Measurements from ENCODE around the gene CMTM8. TPM values are rescaled to one million over a fixed set of nuclear protein-coding genes. Genes with fewer than 3 reads are reported as not detected.
A peak's percentile ranks its signal among the peaks of the same experiment; 100 is the strongest.

Gene CMTM8
- total and polyA plus RNA-seq, 4 donors, result 15.2 to 24.5 (median 16.8) TPM

- 68 to 82% methylated on average over 10 of the region's 10 CpGs for WGBS, 2 donors
- TF ChIP-seq CTCF (IDR thresholded peaks at IDR 0.05; ENCODE audit: control extremely low read depth, extremely low read depth), result no peak
- H3K4me3 ChIP-seq, result no peak overlapping the region
- no peaks in the 10 kb centered on the region for H3K27me3 ChIP-seq (ENCODE audit: control insufficient read depth in 3 of 3, insufficient read depth in 3 of 3, low read length in 2 of 3)
- ATAC-seq (ENCODE audit: insufficient read depth, low FRiP score) (no peak), DNase-seq (no peak)
- H3K36me3 ChIP-seq (ENCODE audit: control insufficient read depth in 4 of 4, insufficient read depth in 4 of 4, low read length in 4 of 4), result peaks cover 0 to 1% (median 0%) of the 10 kb centered on the region in 4 donors
- H3K9ac ChIP-seq (ENCODE audit: insufficient read depth in 1 of 2, low read length in 2 of 2), result no peak overlapping the region
- peaks cover 0 to 16% (median 11%) of the 10 kb centered on the region in 5 donors for H3K4me1 ChIP-seq (ENCODE audit: control insufficient read depth in 5 of 5, insufficient read depth in 5 of 5, low read length in 5 of 5)
- H3K9me3 ChIP-seq (ENCODE audit: control insufficient read depth in 4 of 4, insufficient read depth in 3 of 4, low read length in 3 of 4), result no peaks in the 10 kb centered on the region
- H3K27ac ChIP-seq (ENCODE audit: low read depth in 1 of 2, low read length in 1 of 2), result peak overlapping the region in 1 of 2 donors; percentile 69
These were observed 172.1 kb downstream of the CMTM8 start for GRCh38 chr3:32410367-32411246.

GRCh38 chr3:32411442-32411841 lies 173.0 kb downstream of the CMTM8 start:
- H3K9ac ChIP-seq (ENCODE audit: insufficient read depth in 1 of 2, low read length in 2 of 2), result no peak overlapping the region
- no peaks in the 10 kb centered on the region for H3K27me3 ChIP-seq (ENCODE audit: control insufficient read depth in 3 of 3, insufficient read depth in 3 of 3, low read length in 2 of 3)
- no peak for TF ChIP-seq CTCF (IDR thresholded peaks at IDR 0.05; ENCODE audit: control extremely low read depth, extremely low read depth)
- WGBS, 2 donors, result 94 to 95% methylated on average over 5 of the region's 5 CpGs
- ATAC-seq (ENCODE audit: insufficient read depth, low FRiP score), result no peak
- peaks cover 0 to 1% (median 0%) of the 10 kb centered on the region in 4 donors for H3K36me3 ChIP-seq (ENCODE audit: control insufficient read depth in 4 of 4, insufficient read depth in 4 of 4, low read length in 4 of 4)
- H3K4me1 ChIP-seq (ENCODE audit: control insufficient read depth in 5 of 5, insufficient read depth in 5 of 5, low read length in 5 of 5), result peaks cover 0 to 16% (median 8%) of the 10 kb centered on the region in 5 donors
- no peak overlapping the region for H3K27ac ChIP-seq (ENCODE audit: low read depth in 1 of 2, low read length in 1 of 2)
- no peaks in the 10 kb centered on the region for H3K9me3 ChIP-seq (ENCODE audit: control insufficient read depth in 4 of 4, insufficient read depth in 3 of 4, low read length in 3 of 4)
- no peak for DNase-seq
- no peak overlapping the region for H3K4me3 ChIP-seq

GRCh38 chr3:32412887-32413286 lies 174.4 kb downstream of the CMTM8 start:
- Histone ChIP-seq H3K27me3 (ENCODE audit: control insufficient read depth in 3 of 3, insufficient read depth in 3 of 3, low read length in 2 of 3) (no peaks in the 10 kb centered on the region), H3K36me3 (ENCODE audit: control insufficient read depth in 4 of 4, insufficient read depth in 4 of 4, low read length in 4 of 4) (peaks cover 0 to 1% (median 0%) of the 10 kb centered on the region in 4 donors), H3K4me1 (ENCODE audit: control insufficient read depth in 5 of 5, insufficient read depth in 5 of 5, low read length in 5 of 5) (peaks cover 0 to 16% (median 8%) of the 10 kb centered on the region in 5 donors), H3K4me3 (no peak overlapping the region), H3K9ac (ENCODE audit: insufficient read depth in 1 of 2, low read length in 2 of 2) (no peak overlapping the region), H3K9me3 (ENCODE audit: control insufficient read depth in 4 of 4, insufficient read depth in 3 of 4, low read length in 3 of 4) (no peaks in the 10 kb centered on the region), H3K27ac (ENCODE audit: low read depth in 1 of 2, low read length in 1 of 2) (no peak overlapping the region)
- ATAC-seq (ENCODE audit: insufficient read depth, low FRiP score) (no peak), DNase-seq (no peak)
- 97 to 98% methylated on average over 3 of the region's 3 CpGs for WGBS, 2 donors
- no peak for TF ChIP-seq CTCF (IDR thresholded peaks at IDR 0.05; ENCODE audit: control extremely low read depth, extremely low read depth)

Data from lung (tissue), 12 donors.